SHP77 treated with DMSO at 0.1 percent for 48 hours (cell line): ENCODE results near the gene ESYT1.
"Not testable (repeated sequence)": the region's sequence is repeated elsewhere in the genome, so short reads cannot be mapped to it uniquely, and the experiment has no call there.

Experiments
- DNase-seq: peaks from one replicate; lab custom pipeline; 2025; lab: John Stamatoyannopoulos, UW

The ESYT1 gene

DNA sequence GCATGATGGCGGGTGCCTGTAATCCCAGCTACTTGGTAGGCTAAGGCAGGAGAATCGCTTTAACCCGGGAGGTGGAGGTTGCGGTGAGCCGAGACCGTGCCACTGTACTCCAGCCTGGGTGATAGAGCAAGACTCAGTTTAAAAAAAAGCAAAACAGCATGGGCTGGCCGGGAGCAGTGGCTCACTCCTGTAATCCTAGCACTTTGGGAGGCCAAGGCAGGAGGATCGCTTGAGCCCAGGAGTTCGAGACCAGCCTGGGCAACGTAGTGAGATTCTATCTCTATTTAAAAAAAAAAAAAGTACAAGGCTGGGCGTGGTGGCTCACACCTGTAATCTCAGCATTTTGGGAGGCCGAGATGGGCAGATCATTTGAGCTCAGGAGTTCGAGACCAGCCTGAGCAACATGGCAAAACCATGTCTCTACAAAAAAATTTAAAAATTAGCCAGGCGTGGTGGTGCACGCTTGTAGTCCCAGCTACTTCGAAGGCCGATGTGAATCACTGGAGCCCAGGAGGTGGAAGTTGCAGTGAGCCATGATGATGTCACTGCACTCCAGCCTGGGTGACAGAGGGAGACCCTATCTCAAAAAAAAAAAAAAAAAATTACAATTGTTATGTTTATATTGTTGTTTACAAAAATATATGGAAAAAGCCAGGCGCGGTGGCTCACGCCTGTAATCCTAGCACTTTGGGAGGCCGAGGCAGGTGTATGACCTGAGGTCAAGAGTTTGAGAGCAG lies 28.6 kb downstream of the ESYT1 start:
- DNase-seq, result not testable (repeated sequence)

- peak; percentile 44 for DNase-seq
Observed at GRCh38 chr12:56157201-56158028, 29.3 kb downstream of the ESYT1 start.

DNA sequence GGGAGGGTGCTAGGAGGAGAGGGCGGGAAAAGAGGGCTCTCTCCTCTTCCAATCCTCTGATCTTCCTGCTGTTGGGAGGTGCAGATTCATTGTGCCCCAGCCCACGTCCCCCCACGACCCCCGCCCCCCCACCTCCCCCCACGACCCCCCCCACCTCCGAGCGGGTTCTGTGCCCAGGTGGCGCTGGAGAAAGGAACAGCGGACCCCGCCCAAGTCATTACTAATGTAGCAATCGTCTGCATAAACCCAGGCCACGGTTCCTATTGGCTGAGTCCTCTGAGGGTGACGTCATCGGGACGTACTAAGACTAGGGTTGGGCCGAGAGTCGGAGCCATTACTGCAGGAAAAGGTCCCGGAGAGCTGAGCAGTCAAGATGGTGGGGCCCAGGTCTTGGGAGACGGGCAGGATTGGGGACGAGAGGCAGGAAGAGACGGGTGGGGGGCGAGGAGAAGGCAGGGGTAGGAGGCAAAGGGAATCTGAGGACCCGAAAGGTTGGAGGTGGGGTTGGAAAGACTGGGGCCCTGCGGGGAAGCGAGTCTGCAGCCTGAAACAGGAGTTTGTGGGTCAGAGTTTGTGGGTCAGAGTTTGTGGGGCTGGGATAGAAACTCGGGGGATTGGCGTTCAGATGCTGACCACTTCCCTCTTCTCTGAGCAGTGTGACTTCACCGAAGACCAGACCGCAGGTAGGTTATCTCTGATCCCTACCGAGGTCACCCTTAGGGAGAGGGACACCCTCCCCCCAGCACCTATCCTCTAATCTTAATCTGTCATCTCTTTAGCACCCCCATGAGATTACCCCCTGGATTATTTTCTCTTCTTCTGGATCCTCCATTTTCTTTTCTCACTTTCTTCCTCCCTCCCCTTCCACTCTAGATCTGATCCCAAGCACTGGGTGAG lies 30.2 kb downstream of the ESYT1 start, which contains the start of gene MYL6:
TSS of gene MYL6 (plus strand) at position 331 of the 897 bp plus-strand sequence. CDS start at position 374, 43 bp downstream.
- peak; percentile 90 for DNase-seq

GRCh38 chr12:56158926-56159461 lies 30.9 kb downstream of the ESYT1 start:
- no peak for DNase-seq

GRCh38 chr12:56159482-56160192 lies 31.6 kb downstream of the ESYT1 start:
- no peak for DNase-seq

GRCh38 chr12:56160193-56160763 lies 32.2 kb downstream of the ESYT1 start:
- DNase-seq, result no peak

GRCh38 chr12:56160894-56161689 lies 33.0 kb downstream of the ESYT1 start:
- no peak for DNase-seq

- DNase-seq, result no peak
Observed at GRCh38 chr12:56161690-56162351, 33.8 kb downstream of the ESYT1 start.

GRCh38 chr12:56162468-56163290 lies 34.6 kb downstream of the ESYT1 start:
- no peak for DNase-seq

- no peak for DNase-seq
Observed at GRCh38 chr12:56163533-56164344, 35.7 kb downstream of the ESYT1 start.

DNA sequence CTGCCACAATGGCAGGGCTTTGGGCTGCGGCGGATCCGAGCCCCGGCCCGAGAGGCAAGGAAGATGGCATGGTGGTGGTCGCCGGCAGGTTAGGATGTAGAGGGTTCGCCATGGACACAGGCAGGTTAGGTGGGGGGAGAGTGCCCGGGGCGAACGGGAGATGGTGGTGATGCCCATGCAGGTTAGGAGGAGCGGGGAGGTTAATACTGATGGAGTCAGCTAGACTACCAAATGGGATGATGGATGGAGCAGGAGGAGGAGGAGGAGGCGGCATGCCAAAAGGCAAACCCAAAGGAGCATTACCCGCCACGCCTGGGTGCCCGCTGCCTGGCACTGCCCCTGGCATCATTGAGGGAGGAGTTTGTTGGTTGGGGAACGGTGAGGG lies 36.3 kb downstream of the ESYT1 start:
- no peak for DNase-seq

DNA sequence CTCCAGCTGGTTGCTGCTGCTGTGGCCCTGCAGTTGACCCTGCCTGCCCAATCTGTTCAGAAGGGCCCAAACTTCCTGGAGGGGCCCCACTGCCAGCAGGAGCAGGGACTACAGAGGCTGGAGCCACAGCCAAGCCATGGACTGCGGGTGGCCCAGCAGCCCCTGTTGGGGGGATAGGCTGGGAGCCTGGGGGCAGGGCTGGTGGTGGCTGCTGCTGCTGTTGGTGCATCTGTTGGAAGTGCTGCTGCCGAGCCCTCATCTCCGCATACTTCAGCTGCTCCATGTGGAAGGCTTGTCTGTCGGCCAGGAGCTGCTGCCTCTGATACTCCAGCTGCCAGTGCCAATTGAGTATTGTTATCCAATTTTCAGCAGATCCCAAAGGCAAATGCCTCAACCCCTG lies 37.3 kb downstream of the ESYT1 start:
- DNase-seq, result no peak

DNA sequence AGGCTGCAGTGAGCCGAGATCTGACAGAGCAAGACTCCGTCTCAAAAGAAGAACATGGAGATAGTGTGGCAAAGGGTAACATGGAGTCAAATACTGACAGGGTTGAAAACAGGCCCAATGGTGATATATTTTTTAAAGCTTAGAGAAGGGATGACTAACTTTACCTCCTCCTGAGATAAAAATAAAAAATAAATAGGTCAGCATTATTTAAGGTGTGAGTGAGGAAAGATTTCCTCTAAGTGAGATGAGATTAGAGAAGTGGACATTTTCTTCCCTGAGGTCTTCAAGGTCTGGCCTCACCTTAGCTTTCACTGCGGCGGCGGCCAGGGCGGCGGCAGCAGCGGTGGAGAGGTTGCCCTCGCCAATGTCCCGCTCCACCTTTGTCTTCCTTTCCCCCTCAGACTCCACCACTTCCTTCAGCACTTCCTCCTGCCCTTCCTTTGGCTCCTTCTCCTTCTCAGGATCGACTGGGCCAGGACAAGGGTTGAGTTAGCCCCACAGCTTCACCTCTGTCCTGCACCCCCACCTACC lies 41.2 kb downstream of the ESYT1 start:
- DNase-seq, result no peak

DNA sequence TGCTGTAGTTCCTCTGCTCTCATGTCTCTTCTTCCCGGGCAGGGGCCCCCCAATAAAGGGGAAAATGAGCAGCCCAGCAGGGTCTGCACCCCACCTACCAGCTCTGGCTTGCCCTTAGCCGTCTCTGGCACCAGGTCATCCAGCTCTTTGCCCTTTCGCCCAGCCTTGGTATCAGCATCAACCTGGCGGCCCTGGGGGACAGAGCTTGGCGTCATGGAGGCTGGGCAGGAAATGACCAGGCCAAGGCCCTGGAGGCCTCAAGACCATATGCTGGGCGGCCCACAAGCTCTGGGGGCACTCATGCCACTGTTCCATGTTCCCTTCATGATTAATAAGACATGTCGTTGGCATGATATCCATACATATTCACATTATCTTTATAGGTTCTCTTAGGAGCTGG lies 44.8 kb downstream of the ESYT1 start:
- no peak for DNase-seq

DNA sequence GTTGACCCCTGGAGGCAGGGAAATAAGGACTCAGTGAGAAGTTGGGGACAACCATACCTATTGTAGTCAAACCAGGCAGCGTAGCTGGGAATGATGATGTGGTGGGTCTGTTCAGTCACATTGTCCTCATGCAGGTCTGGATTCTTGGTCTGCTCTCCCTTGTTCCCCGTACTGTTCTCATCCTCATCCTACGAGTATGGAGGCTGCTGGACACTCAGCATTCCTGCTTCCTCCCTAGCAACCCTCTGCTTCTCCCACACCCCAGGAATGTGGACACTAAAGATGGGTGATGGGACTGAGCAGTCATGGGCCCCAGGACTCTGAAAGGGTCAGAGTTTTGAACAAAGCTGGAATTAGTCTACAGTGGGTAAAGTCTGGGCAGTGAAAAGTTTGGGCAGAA lies 50.3 kb downstream of the ESYT1 start:
- no peak for DNase-seq

- DNase-seq, result no peak
Observed at GRCh38 chr12:56186957-56187356, 58.9 kb downstream of the ESYT1 start.

DNA sequence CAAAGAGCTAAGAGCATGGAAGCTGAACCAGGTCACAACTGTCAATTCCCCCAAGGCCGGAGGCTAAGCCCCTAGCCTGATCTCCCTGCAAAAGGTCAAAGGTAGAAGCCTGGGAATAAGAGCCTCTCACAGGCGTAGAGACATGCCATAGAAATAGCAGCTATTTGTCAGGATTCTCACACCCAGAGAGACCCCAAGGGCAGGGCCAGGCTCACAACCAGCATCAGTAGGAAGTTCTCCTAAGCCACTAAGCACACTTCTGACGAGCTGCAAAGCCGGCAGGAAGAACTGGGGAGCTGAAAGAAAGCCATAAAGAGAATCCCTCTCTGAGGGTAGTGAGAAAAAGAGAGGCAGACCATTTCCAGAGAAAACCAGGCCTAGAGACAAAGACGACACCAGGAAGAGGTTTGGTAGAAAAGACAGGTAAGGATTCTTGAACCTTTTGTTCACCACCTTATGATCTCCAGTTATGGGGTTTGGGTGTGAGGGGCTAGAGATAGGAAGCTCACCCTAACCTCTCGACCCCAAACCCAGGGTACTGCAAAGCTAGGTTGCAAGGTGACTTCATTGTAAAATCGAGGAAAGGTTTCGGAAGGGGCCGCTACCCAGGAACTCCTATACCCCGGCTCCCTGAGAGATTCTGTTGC lies 60.2 kb downstream of the ESYT1 start:
- DNase-seq, result no peak
